B cell (primary cell): ENCODE measurements around the gene LAT. TPM values are rescaled to one million over a fixed set of nuclear protein-coding genes. Genes with fewer than 3 reads are reported as not detected.

ENCODE experiments used
- ATAC-seq: fragments of 200-7000 bp; cut with Tn5 transposase; one replicate; pipeline ENCODE4 v1.10.0; 2021; ENCODE audit warnings: low read depth, mild to moderate bottlenecking, moderate number of reproducible peaks, moderate library complexity
- CTCF ChIA-PET: fragments of 350-600 bp; sonication (Branson Sonifier 250); formaldehyde crosslinking; loops from one replicate; lab custom pipeline; 2021; ENCODE audit warnings: antibody characterized with exemption, inconsistent platforms; lab: Charles Lee
- POLR2A ChIA-PET: fragments of 350-600 bp; sonication (Branson Sonifier 250); formaldehyde crosslinking; loops from one replicate; lab custom pipeline; 2021; ENCODE audit warnings: antibody characterized with exemption; lab: Charles Lee
- DNase-seq: peaks from one replicate; pipeline ENCODE4 v3.0.0; 2013
- H2AFZ ChIP-seq: 2 replicates; pipeline ENCODE4 v1.6.1; 2012; ENCODE audit warnings: mild to moderate bottlenecking, low read depth, low read length; ENCODE audit not compliant: insufficient read depth, poor library complexity, severe bottlenecking
- H3K27ac ChIP-seq, 2 donors: 1 replicate in 1 of 2; 2 replicates in 1 of 2; pipeline ENCODE4 v1.5.1; 2012 to 2013; ENCODE audit warnings: low read length in 2 of 2, mild to moderate bottlenecking in 2 of 2, moderate library complexity in 1 of 2
- H3K27me3 ChIP-seq, 4 experiments: fragments of 200-600 bp in 1 of 4; sonication (generic) in 1 of 4; replicated peaks in 1 of 4; 1 replicate in 2 of 4; 2 replicates in 2 of 4; pipeline versions ENCODE4 v1.6.1 to v1.7.0; 2013 to 2016; ENCODE audit warnings: low read length in 3 of 4, mild to moderate bottlenecking in 2 of 4, mixed read lengths in 1 of 4, moderate library complexity in 1 of 4; ENCODE audit not compliant: insufficient read depth in 4 of 4, control insufficient read depth in 3 of 4; ENCODE audit errors: control extremely low read depth in 1 of 4
- H3K36me3 ChIP-seq, 2 experiments: replicated peaks in 1 of 2; 1 replicate in 1 of 2; 2 replicates in 1 of 2; pipeline versions ENCODE4 v1.6.1 to v1.7.1; 2013; ENCODE audit warnings: low read length in 1 of 2; ENCODE audit not compliant: insufficient read depth in 2 of 2, control insufficient read depth in 1 of 2; ENCODE audit errors: control extremely low read depth in 1 of 2, extremely low read depth in 1 of 2
- H3K4me1 ChIP-seq, 2 donors: fragments of 200-600 bp in 1 of 2; sonication (generic) in 1 of 2; 1 replicate in 1 of 2; 2 replicates in 1 of 2; pipeline versions ENCODE4 v1.5.1 to v1.6.1; 2013 to 2017; ENCODE audit warnings: low read length in 2 of 2; ENCODE audit not compliant: control insufficient read depth in 2 of 2, insufficient read depth in 2 of 2
- H3K4me2 ChIP-seq: replicated peaks from 2 replicates; pipeline ENCODE3; 2012; ENCODE audit warnings: mild to moderate bottlenecking, low read depth, low read length; ENCODE audit not compliant: poor library complexity, severe bottlenecking
- H3K4me3 ChIP-seq, 5 experiments: fragments of 200-600 bp in 1 of 5; sonication (generic) in 1 of 5; 1 replicate in 3 of 5; 2 replicates in 2 of 5; pipeline versions ENCODE4 v1.5.1 to v1.7.0; 2011 to 2016; ENCODE audit warnings: low read length in 4 of 5, mild to moderate bottlenecking in 4 of 5, low read depth in 2 of 5, control low read depth in 1 of 5, moderate library complexity in 1 of 5; ENCODE audit not compliant: insufficient read depth in 1 of 5; ENCODE audit errors: control extremely low read depth in 1 of 5, extremely low read depth in 1 of 5
- H3K79me2 ChIP-seq: fragments of 200-600 bp; sonication (generic); one replicate; pipeline ENCODE4 v1.6.0; 2016; ENCODE audit warnings: low read length; ENCODE audit not compliant: control insufficient read depth, insufficient read depth
- H3K9ac ChIP-seq: fragments of 200-600 bp; sonication (generic); 2 replicates; pipeline ENCODE4 v1.6.1; 2017; ENCODE audit warnings: mild to moderate bottlenecking, low read length, moderate library complexity
- H3K9me3 ChIP-seq, 3 donors: one replicate each; pipeline versions ENCODE4 v1.6.1 to v1.7.1; 2013; ENCODE audit warnings: low read length in 2 of 3; ENCODE audit not compliant: control insufficient read depth in 2 of 3, insufficient read depth in 1 of 3; ENCODE audit errors: control extremely low read depth in 1 of 3
- H4K20me1 ChIP-seq: 2 replicates; pipeline ENCODE4 v1.6.0; 2012; ENCODE audit warnings: mild to moderate bottlenecking, low read length; ENCODE audit not compliant: insufficient read depth, control insufficient read depth, poor library complexity, severe bottlenecking
- H3K27ac Mint-ChIP-seq: one replicate; pipeline ENCODE4 v1.8.0; 2021; ENCODE audit warnings: mixed read lengths
- H3K27me3 Mint-ChIP-seq: one replicate; pipeline ENCODE4 v1.8.0; 2021; ENCODE audit warnings: mixed read lengths
- H3K4me1 Mint-ChIP-seq: one replicate; pipeline ENCODE4 v1.8.0; 2021; ENCODE audit warnings: mixed read lengths
- H3K4me3 Mint-ChIP-seq: one replicate; pipeline ENCODE4 v1.8.0; 2021; ENCODE audit warnings: mixed read lengths
- H3K9me3 Mint-ChIP-seq: one replicate; pipeline ENCODE4 v1.8.0; 2022; ENCODE audit warnings: mixed read lengths; ENCODE audit not compliant: insufficient read depth
- CTCF ChIP-seq: fragments of 200-600 bp; IDR thresholded peaks from one replicate; pipeline ENCODE4 v1.8.0; 2022; ENCODE audit warnings: antibody characterized with exemption, mild to moderate bottlenecking
- EZH2 ChIP-seq: IDR thresholded peaks from 2 replicates; pipeline ENCODE4 v1.6.1; 2012; ENCODE audit warnings: borderline replicate concordance, low read depth, mild to moderate bottlenecking, moderate library complexity, low read length; ENCODE audit not compliant: insufficient read depth, poor library complexity, severe bottlenecking
- WGBS: methylation state at CpG from one replicate; pipeline ENCODE4 v1.1.5; 2013; ENCODE audit warnings: missing lambda C conversion rate; ENCODE audit not compliant: insufficient coverage; 5-methylcytosine and 5-hydroxymethylcytosine counted together
- intact Hi-C: fragments of 100-400 bp; cut with micrococcal nuclease; formaldehyde crosslinking; loops from one replicate; pipeline ENCODE4 v1.10.0; 2022
- polyA plus RNA-seq: library from polyadenylated mRNA; depleted of rRNA; stranded (reverse); fragments of >200 nt; gene quantifications from 2 replicates; pipeline ENCODE4 v1.2.3, GENCODE V29; 2012
- total RNA-seq, 2 donors: library from RNA; stranded (reverse); fragments of 120-200 nt in 1 of 2; gene quantifications; 1 replicate in 1 of 2; 2 replicates in 1 of 2; pipeline versions ENCODE4 v1.2.3 to v1.2.4, GENCODE V29; 2013 to 2022

LAT gene
- total and polyA plus RNA-seq, 2 donors (not counting 1 experiment from before 2014, with no cell fraction given), result 10.6 to 12.2 TPM

GRCh38 chr16:29011851-29012250 lies 27.0 kb downstream of the LAT start:
- Histone ChIP-seq H4K20me1 (no peaks in the 10 kb centered on the region), H3K9me3 (no peaks in the 10 kb centered on the region), H3K4me3 (no peak overlapping the region), H3K4me1 (no peaks in the 10 kb centered on the region), H3K36me3 (no peaks in the 10 kb centered on the region), H3K4me2 (no peak overlapping the region), H3K79me2 (no peaks in the 10 kb centered on the region), H3K9ac (no peak overlapping the region), H2AFZ (no peak overlapping the region), H3K27ac (no peak overlapping the region), H3K27me3 (no peaks in the 10 kb centered on the region)
- Mint-ChIP-seq H3K27ac (no peak overlapping the region), H3K9me3 (no peaks in the 10 kb centered on the region), H3K27me3 (peaks cover 4% of the 10 kb centered on the region), H3K4me3 (no peak overlapping the region), H3K4me1 (peaks cover 2% of the 10 kb centered on the region)
- ChIA-PET CTCF (no interaction called here), POLR2A (no interaction called here)
- 86% methylated on average over 2 of the region's 4 CpGs for WGBS
- TF ChIP-seq CTCF, result no peak
- no peak for TF ChIP-seq EZH2
- ATAC-seq (no peak), DNase-seq (no peak)
- intact Hi-C loops, result no loop called here

- Mint-ChIP-seq H3K27ac (no peak overlapping the region), H3K27me3 (peaks cover 4% of the 10 kb centered on the region), H3K4me3 (no peak overlapping the region), H3K4me1 (peaks cover 2% of the 10 kb centered on the region), H3K9me3 (no peaks in the 10 kb centered on the region)
- DNase-seq (no peak), ATAC-seq (no peak)
- H3K9me3 ChIP-seq, result no peaks in the 10 kb centered on the region
- intact Hi-C loops, result no loop called here
- no peak overlapping the region for H2AFZ ChIP-seq
- no peak overlapping the region for H3K27ac ChIP-seq
- H3K27me3 ChIP-seq, result no peaks in the 10 kb centered on the region
- CTCF ChIA-PET, result no interaction called here
- WGBS, result 67% methylated on average over 1 of the region's 9 CpGs
- H3K4me1 ChIP-seq, result no peaks in the 10 kb centered on the region
- no peaks in the 10 kb centered on the region for H4K20me1 ChIP-seq
- TF ChIP-seq CTCF, result no peak
- no peak for TF ChIP-seq EZH2
- no peaks in the 10 kb centered on the region for H3K36me3 ChIP-seq
- POLR2A ChIA-PET, result no interaction called here
- H3K9ac ChIP-seq, result no peak overlapping the region
- H3K4me3 ChIP-seq, result no peak overlapping the region
- no peak overlapping the region for H3K4me2 ChIP-seq
- H3K79me2 ChIP-seq, result no peaks in the 10 kb centered on the region
Measured at GRCh38 chr16:29012913-29013553, 28.2 kb downstream of the LAT start.
